HEK293 (cell line): Measurements from ENCODE around the gene PEAR1.

Source experiments
- CTCF ChIA-PET: fragments of 350-600 bp; formaldehyde crosslinking; extraction: SDS; loops from one replicate; lab custom pipeline; 2021; ENCODE audit warnings: antibody characterized with exemption; lab: Yijun Ruan, JAX
- POLR2A ChIA-PET: fragments of 300-600 bp; formaldehyde crosslinking; extraction: SDS; loops from one replicate; lab custom pipeline; 2020; ENCODE audit warnings: antibody characterized with exemption, inconsistent platforms; lab: Yijun Ruan, JAX
- H3K27ac ChIP-seq: fragments of 200-500 bp; sonication (Bioruptor generic); 2 replicates; pipeline ENCODE4 v1.5.1; 2014; ENCODE audit warnings: low read depth, low read length, control low read depth, inconsistent platforms; ENCODE audit errors: extremely low read depth
- H3K36me3 ChIP-seq, 2 experiments: fragments of 200-500 bp in 1 of 2; sonication (Bioruptor generic) in 1 of 2; 1 replicate in 1 of 2; 2 replicates in 1 of 2; pipeline ENCODE4 v1.5.1; 2014 to 2017; ENCODE audit warnings: inconsistent platforms in 2 of 2, low read length in 2 of 2; ENCODE audit not compliant: control insufficient read depth in 2 of 2, insufficient read depth in 1 of 2
- H3K4me1 ChIP-seq: fragments of 200-500 bp; sonication (Bioruptor generic); 2 replicates; pipeline ENCODE4 v1.5.1; 2014; ENCODE audit warnings: mild to moderate bottlenecking, low read length, inconsistent platforms; ENCODE audit not compliant: control insufficient read depth, insufficient read depth
- H3K4me3 ChIP-seq: 2 replicates; pipeline ENCODE4 v1.5.1; 2011; ENCODE audit warnings: low read depth, mild to moderate bottlenecking, control low read depth, low read length, moderate library complexity
- H3K9me3 ChIP-seq: fragments of 200-500 bp; sonication (Bioruptor generic); 2 replicates; pipeline ENCODE4 v1.5.1; 2014; ENCODE audit warnings: low read depth, low read length, inconsistent platforms; ENCODE audit not compliant: control insufficient read depth, insufficient read depth
- HOXC10 ChIP-seq: sonication (generic); formaldehyde crosslinking; IDR thresholded peaks from 2 replicates; pipeline ENCODE4 v1.8.1; 2023; ENCODE audit warnings: mild to moderate bottlenecking, missing genetic modification reagents
- IKZF3 ChIP-seq: fragments of 450-650 bp; IDR thresholded peaks from 2 replicates; pipeline ENCODE4 v1.5.0; 2018; ENCODE audit warnings: missing biosample characterization, mild to moderate bottlenecking, missing genetic modification characterization, moderate library complexity
- SP7 ChIP-seq: fragments of 450-650 bp; formaldehyde crosslinking; IDR thresholded peaks from 2 replicates; pipeline ENCODE4 v1.5.1; 2016; ENCODE audit warnings: missing biosample characterization, missing genetic modification characterization
- TSHZ1 ChIP-seq: fragments of 450-650 bp; formaldehyde crosslinking; IDR thresholded peaks from 2 replicates; pipeline ENCODE4 v1.5.1; 2016; ENCODE audit warnings: missing biosample characterization, missing genetic modification characterization, borderline replicate concordance
- ZFP3 ChIP-seq: fragments of 450-650 bp; formaldehyde crosslinking; IDR thresholded peaks from 2 replicates; pipeline ENCODE4 v1.5.1; 2016; ENCODE audit warnings: low read depth, missing biosample characterization, missing genetic modification characterization
- ZNF146 ChIP-seq: fragments of 450-650 bp; formaldehyde crosslinking; IDR thresholded peaks from 2 replicates; pipeline ENCODE4 v1.5.1; 2016; ENCODE audit warnings: missing biosample characterization, missing genetic modification characterization
- ZNF155 ChIP-seq: fragments of 450-650 bp; formaldehyde crosslinking; IDR thresholded peaks from 2 replicates; pipeline ENCODE4 v1.5.1; 2016; ENCODE audit warnings: missing biosample characterization, missing genetic modification characterization
- ZNF266 ChIP-seq: fragments of 450-650 bp; formaldehyde crosslinking; IDR thresholded peaks from 2 replicates; pipeline ENCODE4 v1.5.1; 2016; ENCODE audit warnings: missing biosample characterization, missing genetic modification characterization, low read depth
- ZNF335 ChIP-seq: fragments of 450-650 bp; formaldehyde crosslinking; conservative IDR thresholded peaks from 2 replicates; pipeline ENCODE4 v1.5.1; 2016; ENCODE audit warnings: missing biosample characterization, missing genetic modification characterization
- ZNF626 ChIP-seq: fragments of 450-650 bp; sonication (Bioruptor Pico); formaldehyde crosslinking; IDR thresholded peaks from 2 replicates; pipeline ENCODE4 v1.5.1; 2018; ENCODE audit warnings: missing biosample characterization, missing genetic modification characterization, inconsistent platforms
- ZSCAN18 ChIP-seq: fragments of 450-650 bp; formaldehyde crosslinking; IDR thresholded peaks from 2 replicates; pipeline ENCODE4 v1.5.1; 2016; ENCODE audit warnings: missing biosample characterization, missing genetic modification characterization
- ZSCAN5A ChIP-seq: fragments of 450-650 bp; formaldehyde crosslinking; IDR thresholded peaks from 2 replicates; pipeline ENCODE4 v1.5.1; 2016; ENCODE audit warnings: missing biosample characterization, missing genetic modification characterization
- TF ChIP-seq, protein P1 (sequence below): IDR thresholded peaks from 2 replicates; pipeline ENCODE4 v1.6.1; 2011; ENCODE audit warnings: mild to moderate bottlenecking, low read depth, low read length, borderline replicate concordance
- TF ChIP-seq, protein P2 (sequence below): fragments of 450-650 bp; formaldehyde crosslinking; IDR thresholded peaks from 2 replicates; pipeline ENCODE4 v1.5.1; 2016; ENCODE audit warnings: missing biosample characterization, missing genetic modification characterization

PEAR1 gene

DNA sequence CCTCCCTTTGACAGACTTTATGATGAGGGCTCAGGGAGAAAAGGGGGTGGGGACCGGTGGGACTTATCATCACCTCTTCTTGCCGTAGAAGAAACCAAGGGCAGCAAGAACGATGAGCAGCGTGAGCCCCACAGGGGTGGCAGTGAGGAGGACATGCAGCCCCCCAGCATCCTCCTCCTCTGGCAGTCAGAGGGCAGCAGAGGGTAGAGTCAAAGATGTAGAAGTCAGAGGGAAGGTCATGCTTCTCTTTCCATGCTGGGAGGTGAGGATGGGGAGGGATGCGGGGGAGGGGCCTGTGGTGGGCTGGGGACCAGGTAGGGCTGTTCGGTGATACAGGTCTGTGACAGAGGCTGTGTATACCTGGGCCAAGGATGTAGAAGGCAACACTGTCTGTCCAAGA, 49.4 kb upstream of the PEAR1 start (continued):
- TF ChIP-seq ZNF266: no peak
- no peak for TF ChIP-seq ZFP3 (tag by site-specific recombination)
- TF ChIP-seq ZNF155 (tag by site-specific recombination): no peak
- no peak for TF ChIP-seq ZNF335 (tag by site-specific recombination)
- no peak for TF ChIP-seq ZSCAN5A
- TF ChIP-seq, protein P1, sequence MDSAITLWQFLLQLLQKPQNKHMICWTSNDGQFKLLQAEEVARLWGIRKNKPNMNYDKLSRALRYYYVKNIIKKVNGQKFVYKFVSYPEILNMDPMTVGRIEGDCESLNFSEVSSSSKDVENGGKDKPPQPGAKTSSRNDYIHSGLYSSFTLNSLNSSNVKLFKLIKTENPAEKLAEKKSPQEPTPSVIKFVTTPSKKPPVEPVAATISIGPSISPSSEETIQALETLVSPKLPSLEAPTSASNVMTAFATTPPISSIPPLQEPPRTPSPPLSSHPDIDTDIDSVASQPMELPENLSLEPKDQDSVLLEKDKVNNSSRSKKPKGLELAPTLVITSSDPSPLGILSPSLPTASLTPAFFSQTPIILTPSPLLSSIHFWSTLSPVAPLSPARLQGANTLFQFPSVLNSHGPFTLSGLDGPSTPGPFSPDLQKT: no peak
- TF ChIP-seq SP7 (tag by site-specific recombination): no peak
- TF ChIP-seq TSHZ1 (tag by site-specific recombination): no peak
- no peak for TF ChIP-seq HOXC10 (CRISPR knock-in tag)
- TF ChIP-seq, protein P2, sequence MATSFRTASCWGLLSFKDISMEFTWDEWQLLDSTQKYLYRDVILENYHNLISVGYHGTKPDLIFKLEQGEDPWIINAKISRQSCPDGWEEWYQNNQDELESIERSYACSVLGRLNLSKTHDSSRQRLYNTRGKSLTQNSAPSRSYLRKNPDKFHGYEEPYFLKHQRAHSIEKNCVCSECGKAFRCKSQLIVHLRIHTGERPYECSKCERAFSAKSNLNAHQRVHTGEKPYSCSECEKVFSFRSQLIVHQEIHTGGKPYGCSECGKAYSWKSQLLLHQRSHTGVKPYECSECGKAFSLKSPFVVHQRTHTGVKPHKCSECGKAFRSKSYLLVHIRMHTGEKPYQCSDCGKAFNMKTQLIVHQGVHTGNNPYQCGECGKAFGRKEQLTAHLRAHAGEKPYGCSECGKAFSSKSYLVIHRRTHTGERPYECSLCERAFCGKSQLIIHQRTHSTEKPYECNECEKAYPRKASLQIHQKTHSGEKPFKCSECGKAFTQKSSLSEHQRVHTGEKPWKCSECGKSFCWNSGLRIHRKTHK: no peak
- no peak for TF ChIP-seq ZNF626 (tag by site-specific recombination)

DNA sequence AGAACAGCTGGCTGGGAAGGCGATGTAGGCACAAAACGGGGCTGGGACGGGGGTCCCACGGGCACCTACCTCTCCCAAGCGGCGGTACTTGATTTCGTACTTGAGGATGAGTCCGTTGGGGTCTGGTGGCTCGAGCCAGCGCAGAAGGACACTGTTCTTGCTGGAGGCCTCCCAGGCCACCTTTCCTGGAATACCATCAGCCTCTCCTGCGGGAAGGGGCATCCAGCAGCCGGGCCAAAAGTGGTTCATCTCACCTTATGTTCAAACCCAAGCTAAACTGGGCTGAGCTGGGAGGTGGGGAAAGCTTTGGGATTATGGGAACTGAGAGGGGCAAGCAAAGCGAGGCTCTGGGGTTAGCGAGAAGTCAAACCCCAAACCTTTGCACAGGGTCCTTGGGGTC, 48.9 kb upstream of the PEAR1 start:
- Histone ChIP-seq H3K4me1 (no peaks in the 10 kb centered on the region), H3K36me3 (no peaks in the 10 kb centered on the region), H3K27ac (no peak overlapping the region), H3K4me3 (no peak overlapping the region), H3K9me3 (no peaks in the 10 kb centered on the region)
- CTCF ChIA-PET: interaction anchor here (1.3 kb wide), 1 partner anchor 16 kb away, joined by 3 read pairs; the partner anchor contains the start of gene NTRK1
- TF ChIP-seq ZSCAN18 (tag by site-specific recombination) (no peak), ZNF146 (tag by site-specific recombination) (no peak), IKZF3 (tag by site-specific recombination) (no peak)
- POLR2A ChIA-PET: no interaction called here
